ENCODE measurements around the gene DNAH1. TPM values are rescaled to one million over a fixed set of nuclear protein-coding genes. Genes with fewer than 3 reads are reported as not detected.
A peak's percentile ranks its signal among the peaks of the same experiment; 100 is the strongest.
"Not testable (repeated sequence)": the region's sequence is repeated elsewhere in the genome, so short reads cannot be mapped to it uniquely, and the experiment has no call there.

Gene DNAH1
- total RNA-seq, 2 experiments from 2014 or later = 13.2 to 13.5 TPM

DNA sequence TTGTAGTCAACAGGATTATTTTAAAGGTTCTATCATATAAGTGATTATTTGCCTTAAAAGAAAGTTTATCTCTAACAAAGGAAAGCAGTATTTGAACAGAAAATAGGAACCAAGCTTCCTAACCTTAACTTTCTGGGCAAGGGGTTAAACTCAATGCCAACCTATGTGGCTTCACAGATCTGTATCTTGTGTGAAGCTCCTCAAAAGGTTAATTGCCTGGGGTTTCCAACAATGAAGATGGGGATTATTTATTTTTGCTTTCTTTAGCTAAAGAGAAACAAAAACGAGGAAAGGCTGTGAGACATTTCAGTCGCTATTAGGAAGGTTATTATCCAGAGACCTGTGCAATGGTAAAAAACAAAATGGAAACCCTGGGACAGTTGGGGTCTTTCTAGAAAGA, 36.5 kb upstream of the DNAH1 start:
- H3K27ac Mint-ChIP-seq = peak overlapping the region; percentile 95
- H3K4me1 Mint-ChIP-seq (ENCODE audit: low read depth) = peaks cover 50% of the 10 kb centered on the region
- no peaks in the 10 kb centered on the region for H3K9me3 Mint-ChIP-seq
- CTCF ChIA-PET = interaction anchor here (0.8 to 12.1 kb wide), 10 partner anchors 9 to 134 kb away, joined by 3 to 148 read pairs (median 15); partner anchors contain the start of genes GLYCTK, PPM1M and TWF2
- peak overlapping the region; percentile 92 for H3K4me3 Mint-ChIP-seq
- DNase-seq = no peak
- H3K36me3 Mint-ChIP-seq = peaks cover 41% of the 10 kb centered on the region
- no peaks in the 10 kb centered on the region for H3K27me3 Mint-ChIP-seq
- intact Hi-C loops (cut with micrococcal nuclease) = loop anchor here (5.0 to 10.0 kb wide), 3 partner anchors 127 to 1675 kb away; partner anchors contain the start of gene POC1A
- POLR2A ChIA-PET = interaction anchor here (0.8 to 5.1 kb wide), 9 partner anchors 8 to 305 kb away, joined by 5 to 128 read pairs (median 16); partner anchors contain the start of genes ABHD14A, ABHD14B, GLYCTK and PPM1M

DNA sequence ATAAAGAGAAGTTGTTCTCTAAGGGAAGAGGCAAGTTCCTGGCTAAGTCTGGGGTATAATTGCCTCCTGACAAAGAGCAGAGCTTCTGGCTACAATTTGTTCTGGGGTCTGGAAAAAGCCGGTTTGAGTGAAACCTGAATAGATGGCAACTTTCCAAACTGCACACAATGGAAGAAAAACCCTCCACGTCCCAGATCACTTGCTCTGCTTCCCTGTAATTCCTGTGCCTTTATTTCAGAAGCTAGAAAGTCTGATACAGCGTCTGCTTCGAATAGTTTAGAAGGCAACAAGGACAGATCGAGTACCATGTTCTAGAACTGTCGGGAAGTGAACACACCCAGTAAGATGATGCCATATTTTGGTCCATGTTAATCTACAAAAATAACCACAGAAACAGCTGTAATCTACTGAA, 36.1 kb upstream of the DNAH1 start:
- Mint-ChIP-seq H3K4me1 (ENCODE audit: low read depth) (peaks cover 49% of the 10 kb centered on the region), H3K27ac (peak overlapping the region; percentile 95), H3K4me3 (peak overlapping the region; percentile 92), H3K9me3 (no peaks in the 10 kb centered on the region), H3K27me3 (no peaks in the 10 kb centered on the region), H3K36me3 (peaks cover 39% of the 10 kb centered on the region)
- ChIA-PET CTCF (interaction anchor here (0.8 to 12.1 kb wide), 10 partner anchors 8 to 133 kb away, joined by 3 to 148 read pairs (median 15); partner anchors contain the start of genes GLYCTK, PPM1M and TWF2), POLR2A (interaction anchor here (0.8 to 5.1 kb wide), 11 partner anchors 8 to 306 kb away, joined by 4 to 128 read pairs (median 14); partner anchors contain the start of genes ABHD14A, ABHD14B, GLYCTK and PPM1M)
- no peak for DNase-seq
- intact Hi-C loops (cut with micrococcal nuclease) = loop anchor here (10.0 kb wide), 1 partner anchor 255 kb away; the partner anchor contains the start of genes NT5DC2 and UQCC5

DNA sequence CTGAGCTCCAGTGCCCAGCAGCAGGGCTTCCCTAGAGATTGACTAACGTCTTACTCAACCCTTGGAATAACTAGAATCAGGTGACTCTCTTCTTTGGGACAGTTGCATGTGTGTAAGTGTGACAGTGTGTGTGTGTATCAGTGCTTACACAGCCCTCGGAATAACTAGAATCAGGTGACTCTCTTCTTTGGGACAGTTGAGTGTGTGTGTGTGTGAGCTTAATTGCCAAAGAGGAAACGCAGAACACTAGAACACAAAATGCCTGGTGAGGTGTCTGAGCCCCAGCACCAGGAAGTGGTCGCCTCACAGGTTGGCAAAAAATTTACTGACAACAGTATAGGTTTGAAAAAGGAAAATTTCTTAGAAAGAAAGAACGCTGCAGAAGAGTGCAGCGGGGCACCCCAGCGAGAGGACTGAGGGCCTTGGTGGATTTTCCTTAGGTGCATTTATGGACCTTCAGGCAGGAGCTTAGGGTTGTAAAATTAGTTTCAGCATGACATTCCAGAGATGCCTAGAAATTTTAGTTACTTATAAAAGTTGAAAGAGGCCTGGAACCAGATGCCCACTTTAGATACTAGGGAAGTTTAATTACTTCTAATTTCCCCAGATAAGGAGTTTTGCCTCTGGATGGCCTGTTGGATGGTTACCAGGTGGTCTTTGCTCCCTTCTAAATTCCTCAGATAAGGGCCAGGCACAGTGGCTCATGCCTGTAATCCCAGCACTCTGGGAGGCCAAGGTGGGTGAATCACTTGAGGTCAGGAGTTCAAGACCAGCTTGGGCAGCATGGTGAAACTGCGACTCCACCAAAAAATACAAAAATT, 33.9 kb upstream of the DNAH1 start:
- Mint-ChIP-seq H3K36me3 (peaks cover 23% of the 10 kb centered on the region), H3K27ac (peak overlapping the region; percentile 87), H3K4me3 (peak overlapping the region; percentile 28), H3K4me1 (ENCODE audit: low read depth) (peaks cover 53% of the 10 kb centered on the region), H3K9me3 (no peaks in the 10 kb centered on the region), H3K27me3 (no peaks in the 10 kb centered on the region)
- CTCF ChIA-PET = interaction anchor here (0.7 to 12.1 kb wide), 5 partner anchors 43 to 60 kb away, joined by 3 to 148 read pairs (median 26); partner anchors contain the start of gene TWF2
- intact Hi-C loops (cut with micrococcal nuclease) = loop anchor here (10.0 kb wide), 1 partner anchor 253 kb away; the partner anchor contains the start of genes NT5DC2 and UQCC5
- peak; percentile 65 for DNase-seq
- POLR2A ChIA-PET = interaction anchor here (0.7 to 1.7 kb wide), 6 partner anchors 11 to 62 kb away, joined by 3 to 6 read pairs (median 4); partner anchors contain the start of gene TWF2

DNA sequence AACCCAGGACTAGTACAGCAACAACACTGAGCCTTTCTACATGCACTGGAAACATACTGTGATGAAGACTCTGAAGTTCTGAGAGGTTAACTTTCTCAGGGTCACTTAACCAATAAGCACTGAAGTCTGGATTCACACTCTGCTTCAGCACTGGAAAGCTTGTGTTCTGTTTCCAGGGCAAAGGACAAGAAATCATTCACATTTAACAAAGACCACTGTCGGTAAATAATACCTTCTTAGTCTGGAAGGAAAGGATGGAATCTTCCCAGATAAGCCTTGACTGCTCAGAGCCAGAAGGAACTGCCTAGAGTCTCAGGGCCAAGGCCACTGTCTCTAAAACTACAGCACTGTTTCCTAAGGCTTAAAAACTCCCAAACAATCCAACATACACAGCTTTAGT, 32.8 kb upstream of the DNAH1 start:
- Mint-ChIP-seq H3K36me3 (peaks cover 17% of the 10 kb centered on the region), H3K4me1 (ENCODE audit: low read depth) (peaks cover 53% of the 10 kb centered on the region), H3K27ac (peak overlapping the region; percentile 82), H3K27me3 (no peaks in the 10 kb centered on the region), H3K4me3 (no peak overlapping the region), H3K9me3 (no peaks in the 10 kb centered on the region)
- DNase-seq = no peak
- POLR2A ChIA-PET = interaction anchor here (1.0 to 1.9 kb wide), 5 partner anchors 11 to 52 kb away, joined by 4 to 7 read pairs (median 6); partner anchors contain the start of gene TWF2
- CTCF ChIA-PET = interaction anchor here (0.8 to 12.1 kb wide), 6 partner anchors 13 to 64 kb away, joined by 3 to 148 read pairs (median 14); partner anchors contain the start of gene TWF2
- intact Hi-C loops (cut with micrococcal nuclease) = loop anchor here (10.0 kb wide), 1 partner anchor 251 kb away; the partner anchor contains the start of genes NT5DC2 and UQCC5

DNA sequence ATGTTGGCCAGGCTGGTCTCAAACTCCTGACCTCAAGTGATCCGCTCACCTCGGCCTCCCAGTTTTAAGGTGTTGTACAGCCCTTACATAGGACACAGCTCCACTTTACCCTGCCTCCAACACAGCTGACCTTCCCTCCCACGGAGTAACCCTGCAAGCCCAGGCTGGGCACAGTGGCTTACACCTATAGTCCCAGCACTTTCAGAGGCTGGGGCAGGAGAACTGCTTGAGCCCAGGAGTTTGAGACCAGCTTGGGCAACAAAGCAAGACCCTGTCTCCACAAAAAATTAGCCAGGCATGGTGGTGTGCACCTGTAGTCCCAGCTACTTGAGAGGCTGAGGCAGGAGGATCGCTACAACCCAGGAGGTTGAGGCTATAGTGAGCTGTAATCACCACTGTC, 32.1 kb upstream of the DNAH1 start:
- CTCF ChIA-PET = interaction anchor here (0.7 to 12.1 kb wide), 7 partner anchors 13 to 199 kb away, joined by 3 to 148 read pairs (median 7); partner anchors contain the start of gene TWF2
- not testable (repeated sequence) for H3K9me3 Mint-ChIP-seq

DNA sequence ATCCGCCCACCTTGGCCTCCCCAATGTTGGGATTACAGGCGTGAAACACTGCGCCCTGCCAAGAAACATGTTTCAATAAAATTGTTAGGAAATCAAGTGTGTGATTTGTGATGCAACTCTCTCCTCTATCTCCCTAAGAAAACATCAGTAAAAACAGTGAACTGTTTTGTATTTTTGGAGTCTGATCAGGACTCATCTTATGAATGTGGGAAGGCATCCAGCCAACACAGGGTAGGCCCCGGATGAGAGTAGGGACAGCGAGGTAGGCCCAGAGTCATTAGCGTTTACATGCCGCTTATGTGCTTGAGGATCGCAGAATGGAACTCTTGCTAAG, 29.4 kb upstream of the DNAH1 start:
- Mint-ChIP-seq H3K27ac (peak overlapping the region; percentile 100), H3K4me1 (ENCODE audit: low read depth) (peaks cover 43% of the 10 kb centered on the region), H3K36me3 (peaks cover 10% of the 10 kb centered on the region), H3K9me3 (no peaks in the 10 kb centered on the region), H3K27me3 (no peaks in the 10 kb centered on the region), H3K4me3 (peak overlapping the region; percentile 99)
- ChIA-PET POLR2A (interaction anchor here (0.6 to 2.9 kb wide), 7 partner anchors 8 to 231 kb away, joined by 3 to 21 read pairs (median 11); partner anchors contain the start of genes DUSP7, TWF2 and WDR82), CTCF (interaction anchor here (0.7 to 3.3 kb wide), 2 partner anchors 55 to 66 kb away, joined by 3 to 23 read pairs; no protein-coding TSS in a partner anchor)
- DNase-seq = no peak
- intact Hi-C loops (cut with micrococcal nuclease) = loop anchor here (1.0 to 10.0 kb wide), 2 partner anchors 8 to 248 kb away; partner anchors contain the start of genes NT5DC2, UQCC5 and WDR82

More for the DNA sequence above, 32.1 kb upstream of the DNAH1 start:
- intact Hi-C loops (cut with micrococcal nuclease) = loop anchor here (10.0 kb wide), 1 partner anchor 251 kb away; the partner anchor contains the start of genes NT5DC2 and UQCC5
- not testable (repeated sequence) for H3K27me3 Mint-ChIP-seq, H3K4me3 Mint-ChIP-seq, DNase-seq
- POLR2A ChIA-PET = interaction anchor here (1.0 to 1.9 kb wide), 4 partner anchors 12 to 53 kb away, joined by 4 to 7 read pairs (median 6); partner anchors contain the start of gene TWF2
- peak overlapping the region; percentile 82 for H3K27ac Mint-ChIP-seq
- peaks cover 58% of the 10 kb centered on the region for H3K4me1 Mint-ChIP-seq (ENCODE audit: low read depth)
- peaks cover 10% of the 10 kb centered on the region for H3K36me3 Mint-ChIP-seq

DNA sequence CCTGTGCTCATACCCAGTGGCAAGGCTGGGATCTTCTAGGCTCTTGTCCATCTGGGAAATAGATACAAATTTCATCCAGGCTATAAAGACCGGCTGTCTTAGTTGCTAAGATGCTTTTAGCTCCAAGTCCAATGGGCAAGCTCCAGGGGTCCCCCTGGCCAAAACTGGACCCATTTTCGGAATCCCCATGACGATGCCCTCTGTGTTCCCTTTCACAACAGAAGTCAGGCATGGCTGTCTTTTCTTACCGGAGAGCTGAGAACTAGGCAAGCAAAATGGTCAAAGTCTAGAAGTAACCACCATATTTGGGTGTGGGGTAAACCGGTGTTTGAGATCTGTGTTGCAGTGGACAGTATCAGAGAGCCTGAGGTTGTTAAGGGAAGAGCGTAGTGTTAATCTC, 27.4 kb upstream of the DNAH1 start:
- intact Hi-C loops (cut with micrococcal nuclease) = loop anchor here (10.0 kb wide), 1 partner anchor 246 kb away; the partner anchor contains the start of genes NT5DC2 and UQCC5

DNA sequence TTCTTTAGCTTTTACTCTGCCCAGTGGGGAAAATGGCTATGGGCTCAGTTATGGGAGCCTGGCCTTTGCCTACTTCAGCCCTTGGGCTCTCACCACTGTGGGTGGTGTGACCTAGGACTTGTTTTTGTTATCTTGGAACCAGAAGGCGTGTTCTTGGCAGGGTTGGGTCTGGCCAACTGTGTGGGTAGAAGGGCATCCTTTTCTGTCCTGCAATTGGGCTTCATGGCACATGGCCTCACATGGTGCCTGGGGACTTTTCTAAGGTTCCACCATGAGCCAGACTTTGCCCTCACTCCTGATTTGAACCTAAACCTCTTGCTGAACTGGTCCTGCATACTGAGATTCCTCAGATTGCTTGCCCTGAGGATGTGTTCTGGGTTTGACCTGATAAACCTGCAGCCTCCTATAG, 26.8 kb upstream of the DNAH1 start:
- ChIA-PET CTCF (interaction anchor here (0.8 to 8.2 kb wide), 8 partner anchors 11 to 159 kb away, joined by 3 to 86 read pairs (median 9); partner anchors contain the start of gene WDR82), POLR2A (interaction anchor here (1.0 to 2.9 kb wide), 5 partner anchors 10 to 51 kb away, joined by 3 to 21 read pairs (median 11); partner anchors contain the start of genes TWF2 and WDR82)
- intact Hi-C loops (cut with micrococcal nuclease) = loop anchor here (10.0 kb wide), 1 partner anchor 245 kb away; the partner anchor contains the start of genes NT5DC2 and UQCC5
- Mint-ChIP-seq H3K27ac (no peak overlapping the region), H3K36me3 (peaks cover 13% of the 10 kb centered on the region), H3K27me3 (no peaks in the 10 kb centered on the region), H3K9me3 (no peaks in the 10 kb centered on the region), H3K4me3 (peak overlapping the region; percentile 99), H3K4me1 (ENCODE audit: low read depth) (peaks cover 22% of the 10 kb centered on the region)
- DNase-seq = no peak

More for the DNA sequence above, 27.4 kb upstream of the DNAH1 start:
- ChIA-PET CTCF (interaction anchor here (0.8 to 8.2 kb wide), 10 partner anchors 10 to 160 kb away, joined by 3 to 86 read pairs (median 5); partner anchors contain the start of gene WDR82), POLR2A (interaction anchor here (1.3 to 2.9 kb wide), 5 partner anchors 9 to 50 kb away, joined by 3 to 21 read pairs (median 11); partner anchors contain the start of genes TWF2 and WDR82)
- peak overlapping the region; percentile 100 for H3K27ac Mint-ChIP-seq
- H3K9me3 Mint-ChIP-seq = no peaks in the 10 kb centered on the region
- no peak for DNase-seq
- peak overlapping the region; percentile 99 for H3K4me3 Mint-ChIP-seq
- peaks cover 13% of the 10 kb centered on the region for H3K36me3 Mint-ChIP-seq
- no peaks in the 10 kb centered on the region for H3K27me3 Mint-ChIP-seq
- peaks cover 27% of the 10 kb centered on the region for H3K4me1 Mint-ChIP-seq (ENCODE audit: low read depth)

DNA sequence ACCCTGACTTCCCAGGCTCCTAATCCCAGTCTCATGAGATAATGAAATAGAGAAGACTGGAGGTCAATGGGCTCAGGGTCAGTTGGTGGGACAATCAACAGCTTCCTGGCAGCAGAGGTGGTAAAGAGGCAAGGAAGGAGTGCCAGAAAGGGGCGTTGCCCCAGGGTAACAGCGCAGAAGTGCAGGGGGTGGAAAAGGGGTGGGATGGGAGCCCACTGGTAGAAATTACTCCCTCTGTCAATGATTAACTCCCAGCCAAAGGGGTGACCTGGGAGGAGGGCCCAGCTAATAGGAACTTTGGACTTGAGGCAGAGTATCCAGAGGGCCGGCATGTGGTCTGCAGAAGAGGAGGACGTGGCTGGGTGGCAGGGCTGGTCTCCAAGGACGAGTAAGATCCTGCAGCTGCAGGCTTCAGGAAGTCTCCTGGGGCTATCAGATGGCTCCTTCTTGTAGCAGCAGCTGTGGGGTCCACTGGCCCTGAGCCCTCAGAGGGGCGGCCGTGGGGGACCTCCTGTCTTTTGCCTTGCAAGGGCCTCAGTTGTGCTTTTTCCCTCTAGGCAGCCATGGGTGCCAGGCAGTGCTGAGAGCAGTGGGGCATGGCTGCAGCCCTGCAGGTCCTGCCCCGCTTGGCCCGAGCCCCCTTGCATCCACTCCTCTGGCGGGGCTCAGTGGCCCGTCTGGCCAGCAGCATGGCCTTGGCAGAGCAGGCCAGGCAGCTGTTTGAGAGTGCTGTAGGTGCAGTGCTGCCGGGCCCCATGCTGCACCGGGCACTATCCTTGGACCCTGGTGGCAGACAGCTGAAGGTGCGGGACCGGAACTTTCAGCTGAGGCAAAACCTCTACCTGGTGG, 26.1 kb upstream of the DNAH1 start:
- no peak for DNase-seq
- no peak overlapping the region for H3K4me3 Mint-ChIP-seq
- peaks cover 21% of the 10 kb centered on the region for H3K4me1 Mint-ChIP-seq (ENCODE audit: low read depth)
- ChIA-PET POLR2A (interaction anchor here (1.0 to 1.3 kb wide), 2 partner anchors 49 to 50 kb away, joined by 3 read pairs; no protein-coding TSS in a partner anchor), CTCF (interaction anchor here (0.6 to 8.2 kb wide), 7 partner anchors 11 to 157 kb away, joined by 3 to 86 read pairs (median 13); partner anchors contain the start of gene WDR82)
- H3K27me3 Mint-ChIP-seq = no peaks in the 10 kb centered on the region
- intact Hi-C loops (cut with micrococcal nuclease) = loop anchor here (10.0 kb wide), 1 partner anchor 245 kb away; the partner anchor contains the start of genes NT5DC2 and UQCC5
- no peak overlapping the region for H3K27ac Mint-ChIP-seq
- H3K9me3 Mint-ChIP-seq = no peaks in the 10 kb centered on the region
- H3K36me3 Mint-ChIP-seq = peaks cover 11% of the 10 kb centered on the region

Measured in activated CD4-positive, alpha-beta memory T cell treated with anti-CD3 and anti-CD28 coated beads for 36 hours (primary cell).